ENCODE data around the gene ACACA. TPM values are rescaled to one million over a fixed set of nuclear protein-coding genes. Genes with fewer than 3 reads are reported as not detected.

ACACA gene
- polyA plus RNA-seq, 1 experiment, result 57.9 TPM

- no peak for TF ChIP-seq CTCF (IDR thresholded peaks at IDR 0.05; ENCODE audit: low read depth, low read length)
- Histone ChIP-seq H3K27ac (ENCODE audit: low read depth, low read length) (no peak overlapping the region), H3K4me3 (ENCODE audit: low read depth, low read length) (no peak overlapping the region), H3K27me3 (ENCODE audit: control insufficient read depth, insufficient read depth, low read length) (no peaks in the 10 kb centered on the region), H3K9me3 (ENCODE audit: control insufficient read depth, insufficient read depth, low read length) (no peaks in the 10 kb centered on the region)
- CTCF ChIA-PET, result no interaction called here
- DNase-seq (ENCODE audit: low read depth, low spot score), result no peak
- POLR2A ChIA-PET, result no interaction called here
Measured at GRCh38 chr17:37137070-37137610, 269.5 kb downstream of the ACACA start.

GRCh38 chr17:37135576-37135975, 271.1 kb downstream of the ACACA start:
- no peak for TF ChIP-seq CTCF (IDR thresholded peaks at IDR 0.05; ENCODE audit: low read depth, low read length)
- Histone ChIP-seq H3K9me3 (ENCODE audit: control insufficient read depth, insufficient read depth, low read length) (no peaks in the 10 kb centered on the region), H3K4me3 (ENCODE audit: low read depth, low read length) (no peak overlapping the region), H3K27ac (ENCODE audit: low read depth, low read length) (no peak overlapping the region), H3K27me3 (ENCODE audit: control insufficient read depth, insufficient read depth, low read length) (no peaks in the 10 kb centered on the region)
- POLR2A ChIA-PET, result no interaction called here
- no peak for DNase-seq (ENCODE audit: low read depth, low spot score)
- CTCF ChIA-PET, result interaction anchor here (0.7 kb wide), 1 partner anchor 88 kb away, joined by 5 read pairs; no protein-coding TSS in a partner anchor

- no peak overlapping the region for H3K4me3 ChIP-seq (ENCODE audit: low read depth, low read length)
- ChIA-PET CTCF (no interaction called here), POLR2A (no interaction called here)
- no peak for DNase-seq (ENCODE audit: low read depth, low spot score)
- no peak overlapping the region for H3K27ac ChIP-seq (ENCODE audit: low read depth, low read length)
- H3K9me3 ChIP-seq (ENCODE audit: control insufficient read depth, insufficient read depth, low read length), result no peaks in the 10 kb centered on the region
- H3K27me3 ChIP-seq (ENCODE audit: control insufficient read depth, insufficient read depth, low read length), result no peaks in the 10 kb centered on the region
- no peak for TF ChIP-seq CTCF (IDR thresholded peaks at IDR 0.05; ENCODE audit: low read depth, low read length)
Measured at GRCh38 chr17:37134050-37134449, 272.6 kb downstream of the ACACA start.

- ChIA-PET POLR2A (no interaction called here), CTCF (no interaction called here)
- no peak for DNase-seq (ENCODE audit: low read depth, low spot score)
- Histone ChIP-seq H3K27ac (ENCODE audit: low read depth, low read length) (no peak overlapping the region), H3K9me3 (ENCODE audit: control insufficient read depth, insufficient read depth, low read length) (no peaks in the 10 kb centered on the region), H3K27me3 (ENCODE audit: control insufficient read depth, insufficient read depth, low read length) (no peaks in the 10 kb centered on the region), H3K4me3 (ENCODE audit: low read depth, low read length) (no peak overlapping the region)
- no peak for TF ChIP-seq CTCF (IDR thresholded peaks at IDR 0.05; ENCODE audit: low read depth, low read length)
Measured at GRCh38 chr17:37133136-37133535, 273.5 kb downstream of the ACACA start.

GRCh38 chr17:37131669-37132611, 274.7 kb downstream of the ACACA start:
- DNase-seq (ENCODE audit: low read depth, low spot score), result no peak
- H3K4me3 ChIP-seq (ENCODE audit: low read depth, low read length), result no peak overlapping the region
- H3K9me3 ChIP-seq (ENCODE audit: control insufficient read depth, insufficient read depth, low read length), result no peaks in the 10 kb centered on the region
- CTCF ChIA-PET, result interaction anchor here (0.6 to 1.6 kb wide), 2 partner anchors 14 to 245 kb away, joined by 3 read pairs; no protein-coding TSS in a partner anchor
- no peaks in the 10 kb centered on the region for H3K27me3 ChIP-seq (ENCODE audit: control insufficient read depth, insufficient read depth, low read length)
- POLR2A ChIA-PET, result no interaction called here
- no peak for TF ChIP-seq CTCF (IDR thresholded peaks at IDR 0.05; ENCODE audit: low read depth, low read length)
- H3K27ac ChIP-seq (ENCODE audit: low read depth, low read length), result no peak overlapping the region

Measured in AG04450 (cell line).